ENCODE results near the gene PPM1M. TPM values are rescaled to one million over a fixed set of nuclear protein-coding genes. Genes with fewer than 3 reads are reported as not detected.
"Not testable (repeated sequence)": the region's sequence is repeated elsewhere in the genome, so short reads cannot be mapped to it uniquely, and the experiment has no call there.

Gene PPM1M
- total and polyA plus RNA-seq, 7 donors, result 2.1 to 7.5 (median 3.0) TPM

GRCh38 chr3:52262447-52262846, 16.9 kb downstream of the PPM1M start:
- Histone ChIP-seq H3K36me3 (ENCODE audit: insufficient read depth in 1 of 2, low read depth in 1 of 2) (peaks cover 51 to 100% of the 10 kb centered on the region in 2 donors), H3K4me3 (no peak overlapping the region), H3K9me3 (no peaks in the 10 kb centered on the region), H3K27me3 (ENCODE audit: insufficient read depth in 3 of 3, low read length in 2 of 3) (no peaks in the 10 kb centered on the region), H3K4me1 (no peaks in the 10 kb centered on the region), H3K27ac (no peak overlapping the region)
- ATAC-seq (no peak), DNase-seq (no peak)
- TF ChIP-seq, protein P1, sequence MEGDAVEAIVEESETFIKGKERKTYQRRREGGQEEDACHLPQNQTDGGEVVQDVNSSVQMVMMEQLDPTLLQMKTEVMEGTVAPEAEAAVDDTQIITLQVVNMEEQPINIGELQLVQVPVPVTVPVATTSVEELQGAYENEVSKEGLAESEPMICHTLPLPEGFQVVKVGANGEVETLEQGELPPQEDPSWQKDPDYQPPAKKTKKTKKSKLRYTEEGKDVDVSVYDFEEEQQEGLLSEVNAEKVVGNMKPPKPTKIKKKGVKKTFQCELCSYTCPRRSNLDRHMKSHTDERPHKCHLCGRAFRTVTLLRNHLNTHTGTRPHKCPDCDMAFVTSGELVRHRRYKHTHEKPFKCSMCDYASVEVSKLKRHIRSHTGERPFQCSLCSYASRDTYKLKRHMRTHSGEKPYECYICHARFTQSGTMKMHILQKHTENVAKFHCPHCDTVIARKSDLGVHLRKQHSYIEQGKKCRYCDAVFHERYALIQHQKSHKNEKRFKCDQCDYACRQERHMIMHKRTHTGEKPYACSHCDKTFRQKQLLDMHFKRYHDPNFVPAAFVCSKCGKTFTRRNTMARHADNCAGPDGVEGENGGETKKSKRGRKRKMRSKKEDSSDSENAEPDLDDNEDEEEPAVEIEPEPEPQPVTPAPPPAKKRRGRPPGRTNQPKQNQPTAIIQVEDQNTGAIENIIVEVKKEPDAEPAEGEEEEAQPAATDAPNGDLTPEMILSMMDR (IDR thresholded peaks at IDR 0.05), result no peak
- intact Hi-C loops (cut with DNase I), result no loop called here

- Histone ChIP-seq H3K4me3 (no peak overlapping the region), H3K36me3 (ENCODE audit: insufficient read depth in 1 of 2, low read depth in 1 of 2) (peaks cover 31 to 100% of the 10 kb centered on the region in 2 donors), H3K27me3 (ENCODE audit: insufficient read depth in 3 of 3, low read length in 2 of 3) (no peaks in the 10 kb centered on the region), H3K4me1 (peaks cover 13% of the 10 kb centered on the region), H3K27ac (no peak overlapping the region), H3K9me3 (no peaks in the 10 kb centered on the region)
- DNase-seq (no peak), ATAC-seq (no peak)
- 91 to 94% (median 93%) methylated on average over 6 of the region's 6 CpGs for WGBS, 3 donors
- intact Hi-C loops (cut with DNase I), result no loop called here
- TF ChIP-seq, protein P1 (IDR thresholded peaks at IDR 0.05), result no peak
These were observed 19.8 kb downstream of the PPM1M start for GRCh38 chr3:52265387-52265786.

DNA sequence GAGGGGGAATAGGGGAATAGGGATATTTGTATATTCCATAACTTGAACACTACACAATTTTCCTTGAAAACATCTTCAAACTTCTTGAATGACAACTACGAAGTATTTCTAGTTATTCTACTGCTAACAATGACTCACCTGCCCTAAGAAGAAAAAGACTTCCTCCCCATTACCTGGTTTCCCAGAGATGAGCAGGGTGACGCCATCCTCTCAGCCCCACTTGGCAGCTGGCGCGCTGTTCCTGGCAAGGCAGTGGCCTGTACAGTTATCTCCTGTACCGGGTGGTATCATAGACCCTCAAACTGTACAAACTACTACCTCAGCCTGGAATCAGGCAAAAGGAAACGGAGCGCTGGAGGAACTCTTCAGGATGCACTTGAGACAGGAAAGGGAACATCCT, 22.5 kb downstream of the PPM1M start:
- Histone ChIP-seq H3K36me3 (ENCODE audit: insufficient read depth in 1 of 2, low read depth in 1 of 2) (peaks cover 19 to 85% of the 10 kb centered on the region in 2 donors), H3K27me3 (ENCODE audit: insufficient read depth in 3 of 3, low read length in 2 of 3) (no peaks in the 10 kb centered on the region), H3K4me3 (no peak overlapping the region), H3K27ac (no peak overlapping the region), H3K4me1 (peaks cover 37% of the 10 kb centered on the region), H3K9me3 (no peaks in the 10 kb centered on the region)
- DNase-seq, result no peak
- 76 to 79% (median 76%) methylated on average over 7 of the region's 7 CpGs for WGBS, 3 donors
- TF ChIP-seq, protein P1 (IDR thresholded peaks at IDR 0.05), result no peak
- intact Hi-C loops (cut with DNase I), result no loop called here
- peak in 1 of 4 donors; percentile 34 for ATAC-seq

DNA sequence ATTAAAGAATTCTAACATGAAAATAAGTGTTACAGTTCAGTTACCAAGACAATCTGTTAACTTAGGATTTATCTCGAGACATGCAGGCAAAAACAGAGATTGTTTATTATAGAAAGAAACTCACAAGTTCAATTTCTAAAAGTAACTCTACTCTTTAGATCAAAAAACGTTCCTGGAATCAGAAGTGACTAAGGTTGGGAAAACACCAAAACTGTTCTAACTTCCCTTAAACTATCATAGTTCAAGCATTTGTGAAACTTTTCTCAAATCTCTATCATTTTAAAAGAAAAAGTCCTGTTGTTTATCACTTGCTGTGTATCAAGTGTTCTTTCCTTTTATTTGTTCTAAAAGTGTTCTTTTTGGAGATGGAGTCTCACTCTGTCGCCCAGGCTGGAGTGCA, 24.2 kb downstream of the PPM1M start:
- ATAC-seq, result no peak
- TF ChIP-seq, protein P1 (IDR thresholded peaks at IDR 0.05), result no peak
- 51 to 70% (median 57%) methylated on average over 3 of the region's 3 CpGs for WGBS, 3 donors
- intact Hi-C loops (cut with DNase I), result no loop called here
- no peak for DNase-seq
- H3K27me3 ChIP-seq (ENCODE audit: insufficient read depth in 3 of 3, low read length in 2 of 3), result no peaks in the 10 kb centered on the region
- no peaks in the 10 kb centered on the region for H3K9me3 ChIP-seq
- H3K36me3 ChIP-seq (ENCODE audit: insufficient read depth in 1 of 2, low read depth in 1 of 2), result peaks cover 12 to 78% of the 10 kb centered on the region in 2 donors
- H3K27ac ChIP-seq, result peak overlapping the region; percentile 51
- H3K4me3 ChIP-seq, result no peak overlapping the region
- H3K4me1 ChIP-seq, result peaks cover 47% of the 10 kb centered on the region

DNA sequence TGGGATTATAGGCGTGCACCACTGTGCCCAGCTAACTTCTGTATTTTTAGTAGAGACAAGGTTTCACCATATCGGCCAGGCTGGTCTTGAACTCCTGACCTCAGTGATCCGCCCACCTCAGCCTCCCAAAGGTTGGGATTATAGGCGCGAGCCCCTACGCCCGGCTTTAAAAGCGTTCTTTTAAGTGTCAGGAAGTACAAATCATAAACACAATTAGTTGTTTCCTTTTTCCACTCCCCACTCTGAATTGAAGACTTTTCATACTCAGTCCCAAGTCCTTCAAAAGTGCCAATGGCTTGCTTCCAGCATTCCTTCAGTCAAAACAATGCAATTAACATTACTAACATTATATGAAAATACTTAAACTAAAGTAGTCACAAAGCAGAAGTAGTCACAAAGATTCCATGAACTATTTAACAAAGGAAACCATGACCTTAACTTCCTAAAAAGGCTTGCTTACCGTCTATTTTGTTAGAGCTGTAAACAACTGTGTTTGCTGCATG, 24.7 kb downstream of the PPM1M start:
- no peak for ATAC-seq

GRCh38 chr3:52272172-52272571, 26.6 kb downstream of the PPM1M start:
- H3K4me3 ChIP-seq; H3K27me3 ChIP-seq (ENCODE audit: insufficient read depth in 3 of 3, low read length in 2 of 3); DNase-seq; ATAC-seq; H3K9me3 ChIP-seq; intact Hi-C loops (cut with DNase I); H3K27ac ChIP-seq: not testable (repeated sequence)
- Histone ChIP-seq H3K36me3 (ENCODE audit: insufficient read depth in 1 of 2, low read depth in 1 of 2) (peaks cover 5 to 56% of the 10 kb centered on the region in 2 donors), H3K4me1 (peaks cover 69% of the 10 kb centered on the region)
- 94 to 97% (median 94%) methylated on average over 9 of the region's 9 CpGs for WGBS, 3 donors

More for the DNA sequence above, 24.7 kb downstream of the PPM1M start:
- WGBS, 3 donors, result 41 to 50% (median 43%) methylated on average over 9 of the region's 9 CpGs
- Histone ChIP-seq H3K27me3 (ENCODE audit: insufficient read depth in 3 of 3, low read length in 2 of 3) (no peaks in the 10 kb centered on the region), H3K36me3 (ENCODE audit: insufficient read depth in 1 of 2, low read depth in 1 of 2) (peaks cover 11 to 75% of the 10 kb centered on the region in 2 donors), H3K4me1 (peaks cover 50% of the 10 kb centered on the region), H3K27ac (peak overlapping the region; percentile 51), H3K4me3 (no peak overlapping the region), H3K9me3 (no peaks in the 10 kb centered on the region)
- TF ChIP-seq, protein P1 (IDR thresholded peaks at IDR 0.05), result no peak
- no peak for DNase-seq
- intact Hi-C loops (cut with DNase I), result no loop called here
